Keratinocyte (primary cell): ENCODE measurements around the gene FFAR4. TPM values are rescaled to one million over a fixed set of nuclear protein-coding genes. Genes with fewer than 3 reads are reported as not detected.

Experiments
- DNase-seq: peaks from one replicate; pipeline ENCODE4 v3.0.0-alpha.2; 2011; ENCODE audit warnings: low read depth, missing footprints, low spot score
- FAIRE-seq: peaks from 2 replicates; lab custom pipeline; 2011; peaks lifted over from hg19 to GRCh38; lab: Jason Lieb, UNC
- H2AFZ ChIP-seq: 2 replicates; pipeline ENCODE4 v1.6.0; 2012; ENCODE audit warnings: low read length, control low read depth, inconsistent platforms; ENCODE audit not compliant: control insufficient read depth
- H3K27ac ChIP-seq: 2 replicates; pipeline ENCODE4 v1.5.1; 2011; ENCODE audit warnings: low read length; ENCODE audit not compliant: control insufficient read depth, insufficient read depth
- H3K27me3 ChIP-seq: 3 replicates; pipeline ENCODE4 v1.6.0; 2011; ENCODE audit warnings: low read length; ENCODE audit not compliant: control insufficient read depth, insufficient read depth; ENCODE audit errors: extremely low read depth
- H3K36me3 ChIP-seq, 2 experiments: 2 replicates in 1 of 2; 3 replicates in 1 of 2; pipeline ENCODE4 v1.5.1; 2011; ENCODE audit warnings: low read length in 2 of 2, mild to moderate bottlenecking in 1 of 2; ENCODE audit not compliant: control insufficient read depth in 2 of 2, insufficient read depth in 2 of 2; ENCODE audit errors: extremely low read depth in 1 of 2
- H3K4me1 ChIP-seq: 3 replicates; pipeline ENCODE4 v1.5.1; 2011; ENCODE audit warnings: low read length; ENCODE audit not compliant: control insufficient read depth, insufficient read depth; ENCODE audit errors: extremely low read depth
- H3K4me2 ChIP-seq: 3 replicates; pipeline ENCODE4 v1.6.0; 2011; ENCODE audit warnings: low read depth, low read length; ENCODE audit not compliant: control insufficient read depth, insufficient read depth; ENCODE audit errors: extremely low read depth
- H3K4me3 ChIP-seq, 3 experiments: fragments of 200-600 bp in 1 of 3; sonication (generic) in 1 of 3; 2 replicates in 2 of 3; 3 replicates in 1 of 3; pipeline ENCODE4 v1.5.1; 2011 to 2016; ENCODE audit warnings: low read length in 3 of 3, mild to moderate bottlenecking in 3 of 3, control low read depth in 2 of 3, inconsistent platforms in 1 of 3, low read depth in 1 of 3, mixed read lengths in 1 of 3, mixed run types in 1 of 3, moderate library complexity in 1 of 3; ENCODE audit not compliant: control insufficient read depth in 2 of 3, insufficient read depth in 2 of 3; ENCODE audit errors: extremely low read depth in 1 of 3
- H3K79me2 ChIP-seq: 2 replicates; pipeline ENCODE4 v1.6.0; 2012; ENCODE audit warnings: low read length; ENCODE audit not compliant: control insufficient read depth, insufficient read depth
- H3K9ac ChIP-seq: 3 replicates; pipeline ENCODE4 v1.6.0; 2011; ENCODE audit warnings: low read length; ENCODE audit not compliant: control insufficient read depth, insufficient read depth; ENCODE audit errors: extremely low read depth
- H3K9me1 ChIP-seq: 3 replicates; pipeline ENCODE4 v1.6.0; 2011; ENCODE audit warnings: low read length; ENCODE audit not compliant: control insufficient read depth, insufficient read depth; ENCODE audit errors: extremely low read depth
- H3K9me3 ChIP-seq: 2 replicates; pipeline ENCODE4 v1.5.1; 2012; ENCODE audit warnings: low read depth, low read length; ENCODE audit not compliant: control insufficient read depth
- H4K20me1 ChIP-seq: 3 replicates; pipeline ENCODE4 v1.6.0; 2011; ENCODE audit warnings: low read length; ENCODE audit not compliant: control insufficient read depth, insufficient read depth; ENCODE audit errors: extremely low read depth
- CTCF ChIP-seq, 3 experiments: IDR thresholded peaks in 1 of 3; conservative IDR thresholded peaks in 1 of 3; optimal IDR thresholded peaks in 1 of 3; 2 replicates in 2 of 3; 3 replicates in 1 of 3; pipeline versions ENCODE3 to v1.5.1; 2011; ENCODE audit warnings: low read length in 3 of 3, mild to moderate bottlenecking in 3 of 3, moderate library complexity in 2 of 3, control low read depth in 1 of 3, inconsistent platforms in 1 of 3; ENCODE audit not compliant: insufficient read depth in 2 of 3; ENCODE audit errors: extremely low read depth in 1 of 3
- EZH2 ChIP-seq: IDR thresholded peaks from one replicate; pipeline ENCODE4 v1.6.1; 2012; ENCODE audit warnings: inconsistent platforms, mild to moderate bottlenecking, low read length, moderate library complexity
- dilution Hi-C: fragments of 300-500 bp; cut with MboI; formaldehyde crosslinking; loops from one replicate; pipeline ENCODE4 v1.7.0; 2020; ENCODE audit warnings: low sequenced_read_pairs; ENCODE audit not compliant: extremely low pct_ligation_motif_present
- polyA plus RNA-seq, 5 experiments: library from polyadenylated mRNA; depleted of rRNA in 3 of 5; stranded (reverse) in 3 of 5; stranded (forward) in 1 of 5; unstranded in 1 of 5; fragments of >200 nt; gene quantifications; 1 replicate in 1 of 5; 2 replicates in 3 of 5; 3 replicates in 1 of 5; pipeline versions ENCODE4 v1.2.1 to v1.2.3, GENCODE V29; 2011 to 2012; ENCODE audit warnings: missing spikeins in 2 of 5, low read depth in 1 of 5, low replicate concordance in 1 of 5

FFAR4 gene
- polyA plus RNA-seq, 1 donor (not counting 4 experiments of a cell fraction or from before 2014, with no cell fraction given) = not detected

- H3K4me3 ChIP-seq = no peak overlapping the region
- peaks cover 2% of the 10 kb centered on the region for H3K9me1 ChIP-seq
- H3K4me1 ChIP-seq = peaks cover 15% of the 10 kb centered on the region
- TF ChIP-seq CTCF (optimal IDR thresholded peaks at IDR 0.05 in 1 of 3, IDR thresholded peaks at IDR 0.05 in 1 of 3, conservative IDR thresholded peaks at IDR 0.05 in 1 of 3; ENCODE audit: extremely low read depth in 1 of 3, insufficient read depth in 2 of 3, low read length in 3 of 3) = no peak
- TF ChIP-seq EZH2 = no peak
- no peak overlapping the region for H2AFZ ChIP-seq
- H3K27me3 ChIP-seq = peaks cover 24% of the 10 kb centered on the region
- H4K20me1 ChIP-seq = no peaks in the 10 kb centered on the region
- H3K27ac ChIP-seq = no peak overlapping the region
- DNase-seq (no peak), FAIRE-seq (no peak)
- H3K9me3 ChIP-seq = no peaks in the 10 kb centered on the region
- H3K4me2 ChIP-seq = peak overlapping the region; percentile 47
- H3K36me3 ChIP-seq = no peaks in the 10 kb centered on the region
- H3K79me2 ChIP-seq = no peaks in the 10 kb centered on the region
- dilution Hi-C loops = no loop called here
- no peak overlapping the region for H3K9ac ChIP-seq
Measured at GRCh38 chr10:93573051-93573909, 6.8 kb downstream of the FFAR4 start.

- Histone ChIP-seq H3K4me3 (no peak overlapping the region), H3K79me2 (no peaks in the 10 kb centered on the region), H2AFZ (no peak overlapping the region), H3K9me1 (peaks cover 2% of the 10 kb centered on the region), H3K27ac (no peak overlapping the region), H3K9ac (no peak overlapping the region), H3K27me3 (peaks cover 17% of the 10 kb centered on the region), H4K20me1 (no peaks in the 10 kb centered on the region), H3K4me1 (peaks cover 20% of the 10 kb centered on the region), H3K36me3 (no peaks in the 10 kb centered on the region), H3K4me2 (no peak overlapping the region), H3K9me3 (no peaks in the 10 kb centered on the region)
- DNase-seq (no peak), FAIRE-seq (no peak)
- TF ChIP-seq EZH2 = no peak
- TF ChIP-seq CTCF (optimal IDR thresholded peaks at IDR 0.05 in 1 of 3, IDR thresholded peaks at IDR 0.05 in 1 of 3, conservative IDR thresholded peaks at IDR 0.05 in 1 of 3; ENCODE audit: extremely low read depth in 1 of 3, insufficient read depth in 2 of 3, low read length in 3 of 3) = no peak
- dilution Hi-C loops = no loop called here
Measured at GRCh38 chr10:93573924-93574323, 7.5 kb downstream of the FFAR4 start.
